GM12801 (cell line): ENCODE results near the gene FOXI1.

Experiments
- TF ChIP-seq, protein P1 (sequence below): IDR thresholded peaks from one replicate; pipeline ENCODE4 v1.5.1; 2011; ENCODE audit warnings: control low read depth; ENCODE audit not compliant: insufficient read length; ENCODE audit errors: extremely low read depth

The FOXI1 gene

GRCh38 chr5:170070556-170071412 is 34.9 kb upstream of the FOXI1 start:
- TF ChIP-seq, protein P1, sequence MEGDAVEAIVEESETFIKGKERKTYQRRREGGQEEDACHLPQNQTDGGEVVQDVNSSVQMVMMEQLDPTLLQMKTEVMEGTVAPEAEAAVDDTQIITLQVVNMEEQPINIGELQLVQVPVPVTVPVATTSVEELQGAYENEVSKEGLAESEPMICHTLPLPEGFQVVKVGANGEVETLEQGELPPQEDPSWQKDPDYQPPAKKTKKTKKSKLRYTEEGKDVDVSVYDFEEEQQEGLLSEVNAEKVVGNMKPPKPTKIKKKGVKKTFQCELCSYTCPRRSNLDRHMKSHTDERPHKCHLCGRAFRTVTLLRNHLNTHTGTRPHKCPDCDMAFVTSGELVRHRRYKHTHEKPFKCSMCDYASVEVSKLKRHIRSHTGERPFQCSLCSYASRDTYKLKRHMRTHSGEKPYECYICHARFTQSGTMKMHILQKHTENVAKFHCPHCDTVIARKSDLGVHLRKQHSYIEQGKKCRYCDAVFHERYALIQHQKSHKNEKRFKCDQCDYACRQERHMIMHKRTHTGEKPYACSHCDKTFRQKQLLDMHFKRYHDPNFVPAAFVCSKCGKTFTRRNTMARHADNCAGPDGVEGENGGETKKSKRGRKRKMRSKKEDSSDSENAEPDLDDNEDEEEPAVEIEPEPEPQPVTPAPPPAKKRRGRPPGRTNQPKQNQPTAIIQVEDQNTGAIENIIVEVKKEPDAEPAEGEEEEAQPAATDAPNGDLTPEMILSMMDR, result no peak

DNA sequence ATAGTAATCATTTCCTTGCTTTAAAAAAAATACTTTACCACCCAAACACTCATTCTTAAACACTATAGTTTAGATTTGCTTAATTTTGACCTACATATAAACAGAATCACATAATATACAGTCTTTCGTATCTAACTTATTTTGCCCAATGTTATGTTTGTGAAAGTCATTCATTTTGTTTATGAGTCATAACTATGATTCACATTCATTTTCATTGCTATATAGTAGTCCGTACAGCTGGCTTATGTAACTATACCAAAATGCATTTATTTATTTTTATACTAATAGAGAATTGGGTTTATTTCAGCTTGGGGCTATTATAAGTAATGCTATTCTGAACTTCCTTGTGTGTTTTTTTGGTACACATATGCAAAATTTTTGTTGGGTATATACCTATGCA is 33.9 kb upstream of the FOXI1 start:
- TF ChIP-seq, protein P1, result no peak

- TF ChIP-seq, protein P1, result no peak
These were observed 30.0 kb upstream of the FOXI1 start for GRCh38 chr5:170075696-170076095.

- TF ChIP-seq, protein P1, result no peak
These were observed 29.5 kb upstream of the FOXI1 start for GRCh38 chr5:170076211-170076610.

DNA sequence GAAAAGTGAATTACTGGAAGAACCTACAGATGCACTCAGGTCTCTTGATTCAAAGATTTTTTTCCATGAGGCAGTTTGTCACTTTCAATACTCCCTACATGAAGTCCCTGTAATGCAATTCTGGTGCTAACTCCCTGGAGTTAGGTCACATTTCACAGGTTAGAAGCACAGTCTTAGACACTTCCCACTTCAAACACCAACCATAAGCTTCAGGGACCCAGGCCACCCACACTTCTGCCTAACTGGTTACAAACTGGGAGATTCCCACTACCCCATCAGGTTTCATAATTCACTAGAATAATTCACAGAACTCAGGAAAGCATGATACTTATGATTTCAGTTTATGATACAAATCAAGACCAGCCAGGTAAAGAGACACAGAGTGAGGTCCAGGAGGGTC is 29.0 kb upstream of the FOXI1 start:
- TF ChIP-seq, protein P1, result no peak

DNA sequence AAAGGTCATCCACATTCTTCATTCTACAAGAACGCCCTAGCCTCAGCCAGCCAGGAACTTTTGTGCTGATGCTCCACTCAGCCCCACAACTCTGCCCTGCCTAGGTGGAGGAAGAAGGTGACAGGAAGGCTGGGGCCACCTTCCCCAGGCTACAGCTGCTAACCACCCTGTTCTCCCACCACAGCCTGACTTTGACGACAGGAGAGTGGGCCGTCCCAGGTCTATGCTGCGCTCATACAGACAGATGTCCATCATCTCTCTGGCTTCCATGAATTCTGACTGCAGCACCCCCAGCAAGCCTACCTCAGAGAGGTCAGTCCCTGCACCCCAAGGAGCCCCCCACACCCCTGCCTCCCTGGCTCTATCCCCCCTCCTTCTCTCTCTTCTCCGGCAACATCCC is 28.2 kb upstream of the FOXI1 start:
- TF ChIP-seq, protein P1, result no peak

DNA sequence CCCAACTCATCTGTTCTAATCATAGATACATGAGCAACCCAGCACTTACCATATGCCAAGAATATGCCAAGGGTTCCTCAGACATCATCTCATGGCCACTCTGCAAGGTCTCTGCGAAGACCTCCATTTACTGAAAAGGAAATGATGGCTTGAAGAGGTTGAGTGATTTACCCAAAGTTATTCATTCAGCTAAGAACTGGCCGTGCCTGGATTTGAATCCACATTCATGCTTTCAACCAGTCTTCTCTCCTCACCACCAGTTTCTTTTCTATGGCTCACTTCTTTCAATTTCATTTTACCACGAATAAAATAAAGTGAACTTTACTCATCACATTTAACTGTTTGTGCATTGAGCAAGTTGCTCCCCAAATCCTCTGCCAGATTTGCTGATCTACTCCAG is 27.2 kb upstream of the FOXI1 start:
- TF ChIP-seq, protein P1, result no peak
